Type B pancreatic cell (in vitro differentiated cells): ENCODE data around the gene DNAJC9. TPM values are rescaled to one million over a fixed set of nuclear protein-coding genes. Genes with fewer than 3 reads are reported as not detected.

ENCODE experiments used
- DNase-seq: peaks from one replicate; pipeline ENCODE4 v3.0.0; 2021; ENCODE audit warnings: mixed read lengths; ENCODE audit not compliant: unreplicated experiment; ENCODE audit errors: extremely low spot score
- H3K27ac Mint-ChIP-seq: 2 replicates; pipeline ENCODE4 v1.8.0; 2021; ENCODE audit warnings: mild to moderate bottlenecking, mixed read lengths
- H3K27me3 Mint-ChIP-seq: 2 replicates; pipeline ENCODE4 v1.8.0; 2021; ENCODE audit warnings: mixed read lengths
- H3K36me3 Mint-ChIP-seq: 2 replicates; pipeline ENCODE4 v1.8.0; 2021; ENCODE audit warnings: mixed read lengths
- H3K4me1 Mint-ChIP-seq: one replicate; pipeline ENCODE4 v1.8.0; 2021; ENCODE audit warnings: mixed read lengths; ENCODE audit not compliant: unreplicated experiment
- H3K4me3 Mint-ChIP-seq: 2 replicates; pipeline ENCODE4 v1.8.0; 2021; ENCODE audit warnings: mild to moderate bottlenecking, mixed read lengths
- H3K9me3 Mint-ChIP-seq: 2 replicates; pipeline ENCODE4 v1.8.0; 2021; ENCODE audit warnings: mixed read lengths
- CTCF ChIP-seq: fragments of 200-600 bp; sonication (generic); conservative IDR thresholded peaks from 2 replicates; pipeline ENCODE4 v1.5.0; 2021; ENCODE audit warnings: antibody characterized with exemption, mild to moderate bottlenecking
- total RNA-seq: library from RNA; stranded (reverse); gene quantifications from 2 replicates; pipeline ENCODE4 v1.2.1, GENCODE V29; 2021; ENCODE audit warnings: low replicate concordance

DNAJC9 gene
- total RNA-seq, 1 donor from 2014 or later = 41.8 TPM

GRCh38 chr10:73253225-73253555 is 6.1 kb upstream of the DNAJC9 start:
- peaks cover 9% of the 10 kb centered on the region for H3K36me3 Mint-ChIP-seq

GRCh38 chr10:73252445-73253224 is 5.6 kb upstream of the DNAJC9 start, which contains the start of gene MRPS16:
TSS of gene MRPS16 (minus strand) at chr10:73252644. CDS start at chr10:73252482, 162 bp downstream.
- H3K9me3 Mint-ChIP-seq = no peaks in the 10 kb centered on the region
- H3K27me3 Mint-ChIP-seq = no peaks in the 10 kb centered on the region
- peak; percentile 24 for TF ChIP-seq CTCF

More at GRCh38 chr10:73253225-73253555, 6.1 kb upstream of the DNAJC9 start:
- no peaks in the 10 kb centered on the region for H3K9me3 Mint-ChIP-seq
- peak; percentile 13 for TF ChIP-seq CTCF
- no peak for DNase-seq
- peak overlapping the region; percentile 97 for H3K27ac Mint-ChIP-seq
- H3K4me1 Mint-ChIP-seq = peaks cover 18% of the 10 kb centered on the region
- H3K4me3 Mint-ChIP-seq = peak overlapping the region; percentile 97
- H3K27me3 Mint-ChIP-seq = no peaks in the 10 kb centered on the region

GRCh38 chr10:73251683-73252444 is 4.8 kb upstream of the DNAJC9 start:
- no peak for TF ChIP-seq CTCF
- Mint-ChIP-seq H3K27me3 (no peaks in the 10 kb centered on the region), H3K4me1 (peaks cover 25% of the 10 kb centered on the region), H3K27ac (peak overlapping the region; percentile 97), H3K36me3 (peaks cover 9% of the 10 kb centered on the region), H3K4me3 (peak overlapping the region; percentile 97), H3K9me3 (no peaks in the 10 kb centered on the region)
- no peak for DNase-seq

More at GRCh38 chr10:73252445-73253224, 5.6 kb upstream of the DNAJC9 start, which contains the start of gene MRPS16:
- DNase-seq = peak; percentile 89
- Mint-ChIP-seq H3K27ac (peak within 1 kb of the TSS; percentile 97), H3K36me3 (peaks cover 9% of the 10 kb centered on the region), H3K4me3 (peak within 1 kb of the TSS; percentile 97), H3K4me1 (peaks cover 24% of the 10 kb centered on the region)

GRCh38 chr10:73248259-73248724 is 1.2 kb upstream of the DNAJC9 start:
- Mint-ChIP-seq H3K4me1 (peaks cover 41% of the 10 kb centered on the region), H3K4me3 (peak overlapping the region; percentile 100), H3K27me3 (no peaks in the 10 kb centered on the region), H3K27ac (peak overlapping the region; percentile 99), H3K9me3 (no peaks in the 10 kb centered on the region), H3K36me3 (peaks cover 27% of the 10 kb centered on the region)
- no peak for TF ChIP-seq CTCF
- no peak for DNase-seq

GRCh38 chr10:73247509-73248258 is 629 bp upstream of the DNAJC9 start:
- Mint-ChIP-seq H3K36me3 (peaks cover 27% of the 10 kb centered on the region), H3K4me3 (peak overlapping the region; percentile 100), H3K27me3 (no peaks in the 10 kb centered on the region), H3K27ac (peak overlapping the region; percentile 99), H3K9me3 (no peaks in the 10 kb centered on the region), H3K4me1 (peaks cover 38% of the 10 kb centered on the region)
- DNase-seq = no peak
- no peak for TF ChIP-seq CTCF
